Activated CD4-positive, alpha-beta T cell treated with anti-CD3 and anti-CD28 coated beads for 24 hours (primary cell): Measurements from ENCODE around the gene ATP2B2.

Experiments used
- DNase-seq, 2 donors: peaks; one replicate each; pipeline ENCODE4 v3.0.0-alpha.2; 2020; ENCODE audit warnings: low read depth in 2 of 2

ATP2B2 gene

GRCh38 chr3:10529809-10530208 is 24.4 kb upstream of the ATP2B2 start:
- no peak for DNase-seq

GRCh38 chr3:10528046-10528445 is 22.7 kb upstream of the ATP2B2 start:
- DNase-seq, result no peak

DNA sequence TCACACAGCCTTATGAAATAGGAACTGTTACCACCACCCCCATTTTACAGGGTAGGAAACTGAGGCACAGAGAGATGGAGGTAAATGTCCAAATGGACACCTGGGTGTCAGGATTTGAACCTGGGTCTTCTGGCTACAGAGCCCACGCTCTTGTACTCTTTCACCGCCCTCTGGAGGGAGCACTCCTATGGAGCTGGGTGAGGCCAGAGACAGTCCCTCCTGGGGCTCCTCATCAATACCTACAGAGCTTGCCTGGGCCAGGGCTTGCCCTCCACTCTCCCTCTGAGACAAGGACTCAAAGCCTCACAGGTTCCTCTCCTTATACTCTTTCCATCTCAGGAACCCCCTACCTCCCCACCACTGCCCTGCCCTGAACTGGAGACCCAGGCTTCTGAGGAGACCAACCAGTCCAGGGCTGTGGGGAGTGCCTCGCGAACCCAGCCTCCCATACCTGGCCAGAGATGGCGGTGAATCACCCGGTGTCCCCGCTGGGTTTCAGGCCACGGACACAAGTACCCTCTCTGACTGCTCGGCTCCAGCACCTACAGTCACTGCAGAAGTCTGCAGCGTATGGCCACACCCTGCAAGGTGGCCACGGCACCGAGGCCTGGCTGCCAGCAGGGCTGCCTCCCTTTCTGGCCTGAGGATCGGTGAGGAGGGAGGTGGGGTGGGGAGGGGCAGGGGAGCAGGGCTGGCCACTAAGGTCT is 22.1 kb upstream of the ATP2B2 start:
- no peak for DNase-seq

GRCh38 chr3:10526366-10526765 is 21.0 kb upstream of the ATP2B2 start:
- DNase-seq, result no peak

GRCh38 chr3:10524799-10525301 is 19.5 kb upstream of the ATP2B2 start:
- no peak for DNase-seq

DNA sequence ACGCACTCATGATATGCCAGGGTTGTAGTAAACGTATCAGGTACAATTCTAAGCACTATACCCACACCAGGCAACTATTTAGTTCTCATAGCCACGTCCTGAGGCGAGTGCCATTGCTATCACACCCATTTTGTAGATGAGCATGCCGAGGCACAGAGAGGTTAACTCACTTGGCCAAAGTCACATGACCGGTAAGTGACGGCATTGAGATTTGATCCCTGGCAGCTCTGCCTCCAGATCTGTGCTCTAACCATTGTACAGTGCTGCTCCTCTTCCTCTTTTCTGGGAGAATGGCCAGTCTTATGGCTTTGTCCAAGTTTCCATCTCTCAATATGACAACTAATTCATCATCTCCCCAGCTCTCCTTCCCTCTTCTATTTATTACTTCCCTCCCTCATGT is 18.9 kb upstream of the ATP2B2 start:
- no peak for DNase-seq

DNA sequence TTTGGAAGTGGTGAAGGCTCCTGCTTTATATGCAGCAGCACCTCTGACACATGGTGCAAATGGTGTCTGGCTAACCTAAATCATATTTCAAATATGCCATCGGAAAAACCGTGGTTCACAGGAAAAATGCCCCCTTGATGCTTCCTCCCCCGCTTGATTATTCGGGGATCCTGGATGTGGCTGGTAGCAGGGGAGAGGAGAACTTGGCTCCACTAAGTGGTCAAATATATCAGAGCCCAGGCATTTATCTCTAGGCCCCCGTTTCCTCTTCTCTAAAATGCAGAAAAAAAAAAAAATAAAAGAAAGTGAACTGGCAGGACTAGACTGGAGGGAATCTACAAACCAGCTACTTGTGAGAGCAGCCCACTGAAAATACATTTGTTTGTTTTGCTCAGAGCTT is 18.2 kb upstream of the ATP2B2 start:
- no peak for DNase-seq

GRCh38 chr3:10522646-10523303 is 17.4 kb upstream of the ATP2B2 start:
- no peak for DNase-seq

DNA sequence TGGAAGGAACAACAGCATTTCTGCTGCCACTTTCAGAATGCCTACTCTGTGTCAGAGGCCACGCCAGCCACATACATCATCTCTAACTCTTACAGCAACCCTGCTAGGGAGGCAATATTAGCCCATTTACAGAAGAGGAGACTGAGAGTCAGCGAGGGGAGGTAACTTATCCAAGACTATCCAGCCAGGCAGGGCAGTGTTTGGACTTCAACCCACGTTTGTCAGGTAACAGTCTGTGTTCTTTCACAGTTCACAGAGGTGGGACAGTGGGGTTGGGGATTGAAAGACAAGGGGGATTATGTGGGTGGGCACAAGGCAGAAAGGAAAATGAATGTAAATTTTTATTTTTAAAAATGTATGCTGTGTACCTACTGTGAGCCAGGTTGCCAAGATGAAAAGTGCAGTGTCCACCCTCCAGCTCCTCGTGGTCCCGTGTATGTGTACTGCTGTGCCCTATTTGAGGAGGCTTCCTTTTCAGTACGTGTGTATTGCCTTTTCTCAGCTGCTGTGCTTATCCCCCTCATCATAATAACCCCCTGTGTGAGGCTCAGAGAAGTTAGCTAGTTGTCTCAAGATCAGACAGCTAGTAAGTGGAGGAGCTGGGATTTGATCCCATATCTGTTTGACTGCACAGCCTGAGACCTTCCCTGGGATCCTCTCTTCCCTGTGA is 16.5 kb upstream of the ATP2B2 start:
- DNase-seq, result no peak

DNA sequence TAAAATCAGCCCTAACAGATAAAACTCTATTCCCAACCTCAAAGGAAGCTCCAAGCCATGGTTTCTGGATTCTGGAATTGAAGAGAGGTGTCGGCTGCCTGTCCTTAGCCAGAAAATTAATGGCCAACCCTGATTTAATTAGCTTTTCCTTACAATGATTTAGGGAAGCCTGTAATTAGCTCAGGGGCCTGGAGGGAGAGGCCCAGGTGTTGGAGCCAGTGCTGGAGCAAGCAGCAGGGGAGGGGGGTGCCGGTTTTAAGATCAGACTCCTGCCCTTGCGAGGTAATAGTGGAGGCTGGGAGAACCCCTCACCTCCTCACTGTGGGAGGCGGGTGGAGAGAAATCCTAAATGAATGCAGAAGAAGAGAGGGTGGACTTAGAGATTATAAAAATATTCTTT is 14.7 kb upstream of the ATP2B2 start:
- no peak for DNase-seq

GRCh38 chr3:10519236-10519635 is 13.8 kb upstream of the ATP2B2 start:
- DNase-seq, result no peak

GRCh38 chr3:10518506-10519150 is 13.2 kb upstream of the ATP2B2 start:
- no peak for DNase-seq

GRCh38 chr3:10517627-10518026 is 12.2 kb upstream of the ATP2B2 start:
- no peak for DNase-seq

DNA sequence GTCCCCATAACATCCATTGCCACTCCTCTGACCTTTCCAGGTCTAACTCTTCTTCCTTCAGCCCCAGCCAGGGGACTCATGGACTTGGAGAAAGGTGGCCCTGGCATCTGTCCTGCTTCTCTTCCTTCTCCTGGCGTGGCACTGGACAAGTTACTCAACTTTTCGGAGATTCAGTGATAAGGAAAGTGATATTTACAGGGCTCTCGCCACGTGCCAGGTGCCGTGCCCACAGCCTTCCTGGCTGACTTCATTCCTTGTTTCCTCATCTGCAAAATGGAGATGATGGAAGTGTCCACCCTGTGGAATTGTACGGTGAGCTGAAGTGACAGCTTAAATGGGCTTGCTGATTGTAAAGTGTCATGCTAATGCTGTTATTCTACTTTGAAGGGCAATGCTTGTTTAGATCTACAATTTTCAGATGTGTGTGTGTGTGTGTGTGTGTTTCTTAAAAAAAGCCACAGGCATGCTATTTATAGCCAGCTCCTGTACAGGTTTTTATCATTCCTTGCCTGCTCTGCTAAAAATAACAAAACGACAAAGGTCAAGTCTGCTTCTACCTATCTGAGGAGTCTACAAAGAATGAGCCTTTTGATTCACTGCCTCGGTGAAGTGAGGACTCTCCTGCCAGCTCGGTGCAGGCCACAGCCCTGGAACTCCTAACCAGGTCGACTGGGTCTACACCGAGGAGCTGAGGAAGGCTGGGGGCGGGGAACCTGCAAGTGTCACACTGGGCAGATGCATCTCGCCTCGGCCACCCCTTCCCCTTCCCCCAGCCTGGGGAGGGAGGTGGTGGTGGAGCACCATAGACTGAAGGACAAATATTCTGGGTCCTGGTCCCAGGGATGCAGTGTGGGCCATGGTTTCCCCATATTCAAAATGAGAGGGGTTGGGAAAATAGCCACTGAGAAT is 11.4 kb upstream of the ATP2B2 start:
- no peak for DNase-seq

GRCh38 chr3:10515884-10516495 is 10.6 kb upstream of the ATP2B2 start:
- DNase-seq, result no peak

DNA sequence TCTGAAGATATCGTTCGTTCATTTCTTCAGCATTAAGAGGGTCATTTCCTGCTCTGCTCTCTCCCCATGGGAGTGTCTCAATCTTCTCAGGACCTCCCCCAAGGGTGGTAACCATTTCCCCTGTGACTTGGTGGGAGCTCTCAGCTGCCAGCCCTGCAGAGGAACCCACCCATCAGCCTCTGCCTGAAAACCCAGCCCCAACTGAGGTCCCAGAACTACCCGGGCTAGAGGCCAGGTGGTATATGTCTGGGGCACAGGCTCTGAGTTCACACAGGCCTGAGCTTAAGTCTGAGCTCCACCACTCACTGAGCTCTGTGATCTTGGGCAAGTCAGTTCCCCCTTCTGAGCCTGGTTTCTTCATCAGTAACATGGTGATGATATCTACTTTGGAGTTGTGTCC is 10.0 kb upstream of the ATP2B2 start:
- DNase-seq, result no peak

- DNase-seq, result no peak
Measured at GRCh38 chr3:10514407-10515069, 9.2 kb upstream of the ATP2B2 start.

- no peak for DNase-seq
Measured at GRCh38 chr3:10513306-10513705, 7.9 kb upstream of the ATP2B2 start.

- DNase-seq, result no peak
Measured at GRCh38 chr3:10512687-10513086, 7.3 kb upstream of the ATP2B2 start.

- DNase-seq, result no peak
Measured at GRCh38 chr3:10511809-10512494, 6.6 kb upstream of the ATP2B2 start.
